A549 (cell line): Measurements from ENCODE around the gene VSIG2. TPM values are rescaled to one million over a fixed set of nuclear protein-coding genes. Genes with fewer than 3 reads are reported as not detected.

Experiments
- ATAC-seq, 2 experiments: fragments of 200-7000 bp in 1 of 2; fragments of >200 bp in 1 of 2; cut with Nextera tagmentation in 1 of 2; cut with Tn5 transposase in 1 of 2; 3 replicates each; pipeline versions ENCODE4 v1.8.0 to v1.9.1; 2018 to 2020; ENCODE audit warnings: mild to moderate bottlenecking in 1 of 2, moderate library complexity in 1 of 2
- CTCF ChIA-PET: fragments of 300-600 bp; sonication (Branson Sonifier 250); formaldehyde crosslinking; extraction: SDS; loops from one replicate; lab custom pipeline; 2021; ENCODE audit warnings: antibody characterized with exemption, inconsistent platforms; lab: Yijun Ruan, JAX
- POLR2A ChIA-PET: fragments of 350-600 bp; formaldehyde crosslinking; extraction: SDS; loops from one replicate; lab custom pipeline; 2021; ENCODE audit warnings: antibody characterized with exemption, inconsistent platforms; lab: Yijun Ruan, JAX
- DNase-seq, 2 experiments: peaks; one replicate each; pipeline versions ENCODE4 v3.0.0 to v3.0.0-alpha.2; 2011 to 2016; ENCODE audit warnings: low read depth in 1 of 2, low spot score in 1 of 2
- FAIRE-seq: peaks from 2 replicates; lab custom pipeline; 2011; peaks lifted over from hg19 to GRCh38; lab: Jason Lieb, UNC
- H3K27ac ChIP-seq, 2 experiments: fragments of >200 bp; sonication (Bioruptor Twin); formaldehyde crosslinking; 3 replicates each; pipeline ENCODE4 v1.5.1; 2016 to 2017
- H3K4me1 ChIP-seq: fragments of >200 bp; sonication (Bioruptor Twin); formaldehyde crosslinking; 3 replicates; pipeline ENCODE4 v1.6.1; 2016
- H3K4me2 ChIP-seq: fragments of >200 bp; sonication (Bioruptor Twin); formaldehyde crosslinking; 3 replicates; pipeline ENCODE4 v1.6.1; 2016
- H3K4me3 ChIP-seq: fragments of >200 bp; sonication (Bioruptor Twin); formaldehyde crosslinking; 3 replicates; pipeline ENCODE4 v1.5.1; 2016
- H3K9me3 ChIP-seq: fragments of >200 bp; sonication (Bioruptor Twin); formaldehyde crosslinking; 3 replicates; pipeline ENCODE4 v1.6.1; 2016
- ATOH8 ChIP-seq: fragments of 250-450 bp; sonication (Bioruptor Pico); IDR thresholded peaks from 2 replicates; pipeline ENCODE4 v1.5.0; 2020; ENCODE audit warnings: low read depth, mild to moderate bottlenecking, moderate library complexity
- FOSL2 ChIP-seq, 2 experiments: fragments of 450-650 bp in 1 of 2; fragments of >200 bp in 1 of 2; sonication (Bioruptor Twin) in 1 of 2; formaldehyde crosslinking; IDR thresholded peaks; 2 replicates each; pipeline versions ENCODE4 v1.5.0 to v1.6.1; 2016 to 2020; ENCODE audit warnings: mild to moderate bottlenecking in 1 of 2, moderate library complexity in 1 of 2
- GATA3 ChIP-seq: IDR thresholded peaks from 2 replicates; pipeline ENCODE4 v1.6.1; 2012; ENCODE audit warnings: borderline replicate concordance
- HES2 ChIP-seq: fragments of >200 bp; sonication (Bioruptor Twin); formaldehyde crosslinking; IDR thresholded peaks from 2 replicates; pipeline ENCODE4 v1.6.1; 2016
- HEYL ChIP-seq: fragments of 250-450 bp; sonication (Bioruptor Pico); IDR thresholded peaks from 2 replicates; pipeline ENCODE4 v1.8.0; 2021; ENCODE audit warnings: mild to moderate bottlenecking, moderate library complexity
- HOXA7 ChIP-seq: fragments of 250-450 bp; sonication (Bioruptor Pico); IDR thresholded peaks from 2 replicates; pipeline ENCODE4 v1.5.0; 2020; ENCODE audit warnings: mild to moderate bottlenecking, moderate library complexity
- NR3C1 ChIP-seq: fragments of >200 bp; sonication (Bioruptor Twin); formaldehyde crosslinking; IDR thresholded peaks from 3 replicates; pipeline ENCODE4 v1.6.1; 2017
- PHF8 ChIP-seq: fragments of 200-600 bp; sonication (generic); IDR thresholded peaks from 2 replicates; pipeline ENCODE4 v1.6.1; 2016; ENCODE audit warnings: low read depth, mild to moderate bottlenecking, antibody characterized with exemption, moderate library complexity, borderline replicate concordance
- REST ChIP-seq: fragments of 200-600 bp; sonication (generic); IDR thresholded peaks from 2 replicates; pipeline ENCODE4 v1.6.1; 2016; ENCODE audit warnings: antibody characterized with exemption, mild to moderate bottlenecking, moderate library complexity
- RFX5 ChIP-seq: fragments of 450-650 bp; IDR thresholded peaks from 2 replicates; pipeline ENCODE4 v1.7.1; 2014; ENCODE audit warnings: antibody characterized with exemption, mild to moderate bottlenecking, moderate library complexity
- RNF2 ChIP-seq: fragments of 200-600 bp; sonication (generic); IDR thresholded peaks from 2 replicates; pipeline ENCODE4 v1.6.1; 2016; ENCODE audit warnings: low read depth, mild to moderate bottlenecking, antibody characterized with exemption, moderate library complexity, borderline replicate concordance
- SMC3 ChIP-seq: fragments of >200 bp; sonication (Bioruptor Twin); formaldehyde crosslinking; IDR thresholded peaks from 3 replicates; pipeline ENCODE4 v1.6.1; 2018; ENCODE audit warnings: inconsistent platforms
- SREBF2 ChIP-seq: fragments of 450-650 bp; IDR thresholded peaks from 2 replicates; pipeline ENCODE4 v1.6.1; 2014; ENCODE audit warnings: mild to moderate bottlenecking, moderate library complexity
- USF2 ChIP-seq: fragments of 450-650 bp; IDR thresholded peaks from 2 replicates; pipeline ENCODE4 v1.6.1; 2014; ENCODE audit warnings: antibody characterized with exemption
- ZNF302 ChIP-seq: fragments of 250-450 bp; sonication (Bioruptor Pico); IDR thresholded peaks from 2 replicates; pipeline ENCODE4 v1.9.0; 2021; ENCODE audit warnings: inconsistent platforms, mild to moderate bottlenecking, moderate library complexity
- WGBS: methylation state at CpG from one replicate; pipeline ENCODE4 v1.1.6; 2017; ENCODE audit errors: missing lambda C conversion rate; 5-methylcytosine and 5-hydroxymethylcytosine counted together
- polyA minus RNA-seq: library from RNA; depleted of rRNA, polyadenylated mRNA; stranded (reverse); fragments of >200 nt; gene quantifications from 2 replicates; pipeline ENCODE4 v1.2.3, GENCODE V29; 2011; rRNA and poly(A)+ RNA removed
- polyA plus RNA-seq, 4 experiments: library from polyadenylated mRNA; depleted of rRNA in 3 of 4; stranded (reverse); fragments of >200 nt; fragmentation: RNase III in 1 of 4; extraction: RNeasy Plus Mini Kit Qiagen cat#74134 plus additional on column Dnase treatment in 1 of 4; gene quantifications; 2 replicates in 3 of 4; 3 replicates in 1 of 4; pipeline ENCODE4 v1.2.3, GENCODE V29; 2011 to 2017

The VSIG2 gene
- polyA plus RNA-seq (2011; rRNA removed), result not detected in 2 replicates
- polyA plus RNA-seq (2012; cell fraction: cytosol; rRNA removed), result 0.03 TPM in 1 of 2 replicates, not detected in the other
- 0.12 and 0.27 TPM in 2 replicates for polyA plus RNA-seq (2012; cell fraction: nucleus; rRNA removed)
- not detected in 3 replicates for polyA plus RNA-seq (2017; fragmentation: RNase III; extraction: RNeasy Plus Mini Kit Qiagen cat#74134 plus additional on column Dnase treatment)
- polyA minus RNA-seq, result 0.19 TPM in 1 of 2 replicates, not detected in the other

- WGBS, result 88% methylated on average over 22 of the region's 42 CpGs
- no peak within 1 kb of the TSS for H3K4me2 ChIP-seq
- ChIA-PET POLR2A (no interaction called here), CTCF (interaction anchor here (1.0 to 4.4 kb wide), 7 partner anchors 11 to 114 kb away, joined by 3 to 26 read pairs (median 4); partner anchors contain the start of gene NRGN)
- no peak for FAIRE-seq
- no peak within 1 kb of the TSS for H3K4me3 ChIP-seq
- H3K9me3 ChIP-seq, result no peaks in the 10 kb centered on the region
- peaks cover 6% of the 10 kb centered on the region; the same call in 2 of the 3 replicates for H3K4me1 ChIP-seq
- H3K27ac ChIP-seq, result no peak within 1 kb of the TSS
- DNase-seq, result no peak
- ATAC-seq, result no peak
- no peak for TF ChIP-seq SMC3
Measured at GRCh38 chr11:124751741-124752470, at the start of gene VSIG2. Gene VSIG2 (minus strand): TSS chr11:124752255. CDS start chr11:124752137, 118 bp downstream.

GRCh38 chr11:124801014-124801413, 49.0 kb upstream of the VSIG2 start:
- Histone ChIP-seq H3K4me3 (peak overlapping the region; percentile 100), H3K4me2 (peak overlapping the region; percentile 84), H3K9me3 (no peaks in the 10 kb centered on the region), H3K4me1 (peaks cover 15% of the 10 kb centered on the region; the same call in 2 of the 3 replicates), H3K27ac (peak overlapping the region; percentile 99 to 100)
- TF ChIP-seq HOXA7, result no peak
- no peak for TF ChIP-seq RNF2
- TF ChIP-seq HES2, result no peak
- no peak for TF ChIP-seq ZNF302 (CRISPR knock-in tag)
- no peak for TF ChIP-seq SREBF2
- TF ChIP-seq GATA3, result no peak
- TF ChIP-seq REST, result no peak
- no peak for TF ChIP-seq NR3C1
- TF ChIP-seq RFX5, result no peak
- DNase-seq, result no peak
- WGBS, result 24% methylated on average over 8 of the region's 8 CpGs
- ChIA-PET CTCF (interaction anchor here (1.1 to 4.1 kb wide), 6 partner anchors 29 to 157 kb away, joined by 3 to 16 read pairs (median 8); partner anchors contain the start of gene ESAM), POLR2A (interaction anchor here (1.3 to 2.1 kb wide), 4 partner anchors 12 to 179 kb away, joined by 4 to 14 read pairs (median 6); partner anchors contain the start of gene TBRG1)
- ATAC-seq, result peak in 1 of 2 experiments; percentile 3; a peak in 2 of 6 replicates
- no peak for FAIRE-seq

GRCh38 chr11:124800226-124800929, 48.3 kb upstream of the VSIG2 start, which contains the start of gene MSANTD2:
Gene MSANTD2 (minus strand): TSS chr11:124800406. CDS start chr11:124800380, 26 bp downstream.
- peak within 1 kb of the TSS; percentile 100 for H3K4me3 ChIP-seq
- H3K9me3 ChIP-seq, result no peaks in the 10 kb centered on the region
- under 1% methylated on average over 12 of the region's 62 CpGs for WGBS
- peak within 1 kb of the TSS; percentile 99 for H3K4me2 ChIP-seq
- ATAC-seq (peak; percentile 96 to 97), FAIRE-seq (no peak), DNase-seq (peak; percentile 68)
- peaks cover 15% of the 10 kb centered on the region; the same call in 2 of the 3 replicates for H3K4me1 ChIP-seq
- peak within 1 kb of the TSS; percentile 99 to 100 for H3K27ac ChIP-seq
- CTCF ChIA-PET, result interaction anchor here (1.4 to 4.1 kb wide), 5 partner anchors 28 to 130 kb away, joined by 3 to 16 read pairs (median 10); partner anchors contain the start of gene ESAM
- POLR2A ChIA-PET, result interaction anchor here (0.7 to 2.1 kb wide), 8 partner anchors 13 to 178 kb away, joined by 3 to 14 read pairs (median 4); partner anchors contain the start of gene TBRG1
- TF ChIP-seq REST (no peak), FOSL2 (IDR thresholded peaks at IDR 0.05) (no peak), FOSL2 (CRISPR knock-in tag; IDR thresholded peaks at IDR 0.05) (no peak), HEYL (CRISPR knock-in tag) (no peak), PHF8 (peak; percentile 99), USF2 (no peak), NR3C1 (no peak), ATOH8 (no peak)
